ENCODE measurements around the gene PDE2A. TPM values are rescaled to one million over a fixed set of nuclear protein-coding genes. Genes with fewer than 3 reads are reported as not detected.

PDE2A gene
- total RNA-seq, 1 donor from 2014 or later, result 1.4 TPM

GRCh38 chr11:72581067-72581466 is 93.2 kb downstream of the PDE2A start:
- no peak overlapping the region for H3K4me3 Mint-ChIP-seq
- CTCF ChIA-PET, result no interaction called here

GRCh38 chr11:72580642-72580950 is 93.6 kb downstream of the PDE2A start:
- intact Hi-C loops (cut with micrococcal nuclease), result loop anchor here (10.0 kb wide), 1 partner anchor 234 kb away; the partner anchor contains the start of gene ATG16L2
- ChIA-PET CTCF (no interaction called here), POLR2A (no interaction called here)
- ATAC-seq (ENCODE audit: low read depth) (no peak), DNase-seq (no peak)
- peaks cover 20% of the 10 kb centered on the region for H3K4me1 Mint-ChIP-seq
- TF ChIP-seq CTCF (IDR thresholded peaks at IDR 0.05), result no peak
- no peaks in the 10 kb centered on the region for H3K9me3 Mint-ChIP-seq
- H3K4me3 Mint-ChIP-seq, result no peak overlapping the region
- peaks cover 3% of the 10 kb centered on the region for H3K27me3 Mint-ChIP-seq
- H3K27ac Mint-ChIP-seq, result no peak overlapping the region
- no peaks in the 10 kb centered on the region for H3K36me3 Mint-ChIP-seq (ENCODE audit: low read depth)

More at GRCh38 chr11:72581067-72581466, 93.2 kb downstream of the PDE2A start:
- Mint-ChIP-seq H3K27ac (no peak overlapping the region), H3K27me3 (peaks cover 3% of the 10 kb centered on the region), H3K4me1 (peaks cover 24% of the 10 kb centered on the region), H3K36me3 (ENCODE audit: low read depth) (no peaks in the 10 kb centered on the region), H3K9me3 (no peaks in the 10 kb centered on the region)
- DNase-seq (no peak), ATAC-seq (ENCODE audit: low read depth) (no peak)
- POLR2A ChIA-PET, result no interaction called here
- TF ChIP-seq CTCF (IDR thresholded peaks at IDR 0.05), result no peak
- intact Hi-C loops (cut with micrococcal nuclease), result loop anchor here (10.0 kb wide), 1 partner anchor 234 kb away; the partner anchor contains the start of gene ATG16L2

- no peak overlapping the region for H3K27ac Mint-ChIP-seq
- DNase-seq, result no peak
- POLR2A ChIA-PET, result no interaction called here
- H3K36me3 Mint-ChIP-seq (ENCODE audit: low read depth), result no peaks in the 10 kb centered on the region
- TF ChIP-seq CTCF (IDR thresholded peaks at IDR 0.05), result no peak
- peaks cover 14% of the 10 kb centered on the region for H3K4me1 Mint-ChIP-seq
- H3K9me3 Mint-ChIP-seq, result no peaks in the 10 kb centered on the region
- CTCF ChIA-PET, result no interaction called here
- H3K27me3 Mint-ChIP-seq, result peaks cover 3% of the 10 kb centered on the region
- no peak overlapping the region for H3K4me3 Mint-ChIP-seq
- ATAC-seq (ENCODE audit: low read depth), result no peak
- intact Hi-C loops (cut with micrococcal nuclease), result loop anchor here (10.0 kb wide), 1 partner anchor 235 kb away; the partner anchor contains the start of gene ATG16L2
Observed at GRCh38 chr11:72579816-72580641, 94.2 kb downstream of the PDE2A start.

- peaks cover 8% of the 10 kb centered on the region for H3K4me1 Mint-ChIP-seq
- H3K9me3 Mint-ChIP-seq, result no peaks in the 10 kb centered on the region
- H3K27me3 Mint-ChIP-seq, result peaks cover 12% of the 10 kb centered on the region
- DNase-seq, result no peak
- POLR2A ChIA-PET, result no interaction called here
- no peaks in the 10 kb centered on the region for H3K36me3 Mint-ChIP-seq (ENCODE audit: low read depth)
- no peak for ATAC-seq (ENCODE audit: low read depth)
- H3K4me3 Mint-ChIP-seq, result no peak overlapping the region
- no peak for TF ChIP-seq CTCF (IDR thresholded peaks at IDR 0.05)
- CTCF ChIA-PET, result no interaction called here
- intact Hi-C loops (cut with micrococcal nuclease), result no loop called here
- no peak overlapping the region for H3K27ac Mint-ChIP-seq
Observed at GRCh38 chr11:72578991-72579815, 95.0 kb downstream of the PDE2A start.

GRCh38 chr11:72578566-72578965 is 95.7 kb downstream of the PDE2A start:
- POLR2A ChIA-PET, result no interaction called here
- no peak overlapping the region for H3K4me3 Mint-ChIP-seq
- H3K36me3 Mint-ChIP-seq (ENCODE audit: low read depth), result no peaks in the 10 kb centered on the region
- DNase-seq, result no peak
- CTCF ChIA-PET, result no interaction called here
- peaks cover 4% of the 10 kb centered on the region for H3K4me1 Mint-ChIP-seq
- TF ChIP-seq CTCF (IDR thresholded peaks at IDR 0.05), result no peak
- intact Hi-C loops (cut with micrococcal nuclease), result no loop called here
- peaks cover 14% of the 10 kb centered on the region for H3K27me3 Mint-ChIP-seq
- H3K9me3 Mint-ChIP-seq, result no peaks in the 10 kb centered on the region
- no peak for ATAC-seq (ENCODE audit: low read depth)
- H3K27ac Mint-ChIP-seq, result no peak overlapping the region
